Left lobe of liver (tissue), 2 donors: ENCODE results near the gene TBX10. TPM values are rescaled to one million over a fixed set of nuclear protein-coding genes. Genes with fewer than 3 reads are reported as not detected.
A peak's percentile ranks its signal among the peaks of the same experiment; 100 is the strongest.
"Not testable (repeated sequence)": the region's sequence is repeated elsewhere in the genome, so short reads cannot be mapped to it uniquely, and the experiment has no call there.

Experiments used
- ATAC-seq: fragments of 200-7000 bp; cut with Tn5 transposase; one replicate; pipeline ENCODE4 v1.9.1; 2020; ENCODE audit warnings: mild to moderate bottlenecking, moderate library complexity
- DNase-seq: peaks from one replicate; pipeline ENCODE4 v3.0.0-alpha.2; 2020; ENCODE audit warnings: low spot score
- total RNA-seq: library from RNA; stranded (reverse); gene quantifications from one replicate; pipeline ENCODE4 v1.2.1, GENCODE V29; 2021
- donor health status: DM: no; HTN: no; CAD: no; lungs with moderate emphysema.
- donor health status: DM: no; HTN: yes; CAD: no.

TBX10 gene
- total RNA-seq, 1 donor from 2014 or later: 0.15 TPM

GRCh38 chr11:67604815-67605214 is 34.7 kb downstream of the TBX10 start:
- ATAC-seq: no peak
- no peak for DNase-seq

- ATAC-seq, DNase-seq: not testable (repeated sequence)
Measured at GRCh38 chr11:67604119-67604518, 35.4 kb downstream of the TBX10 start.

GRCh38 chr11:67601098-67601497 is 38.5 kb downstream of the TBX10 start:
- DNase-seq (no peak), ATAC-seq (no peak)

GRCh38 chr11:67600324-67601029 is 39.1 kb downstream of the TBX10 start:
- DNase-seq: no peak
- ATAC-seq: no peak

- ATAC-seq: no peak
- no peak for DNase-seq
Measured at GRCh38 chr11:67599149-67599548, 40.4 kb downstream of the TBX10 start.

- ATAC-seq, DNase-seq: not testable (repeated sequence)
Measured at GRCh38 chr11:67597963-67598362, 41.6 kb downstream of the TBX10 start.

- ATAC-seq: not testable (repeated sequence)
Measured at GRCh38 chr11:67597458-67597857, 42.1 kb downstream of the TBX10 start.

GRCh38 chr11:67596753-67597300 is 42.7 kb downstream of the TBX10 start:
- no peak for DNase-seq
- no peak for ATAC-seq

More at GRCh38 chr11:67597458-67597857, 42.1 kb downstream of the TBX10 start:
- DNase-seq: not testable (repeated sequence)

- no peak for ATAC-seq
- DNase-seq: no peak
Measured at GRCh38 chr11:67594480-67594879, 45.1 kb downstream of the TBX10 start.

GRCh38 chr11:67593565-67593905 is 46.0 kb downstream of the TBX10 start:
- DNase-seq: no peak
- ATAC-seq: no peak

- ATAC-seq (no peak), DNase-seq (no peak)
Measured at GRCh38 chr11:67592880-67593564, 46.5 kb downstream of the TBX10 start.

- DNase-seq, ATAC-seq: not testable (repeated sequence)
Measured at GRCh38 chr11:67588899-67589415, 50.6 kb downstream of the TBX10 start.

- no peak for DNase-seq
- ATAC-seq: no peak
Measured at GRCh38 chr11:67588136-67588503, 51.4 kb downstream of the TBX10 start.

GRCh38 chr11:67586568-67587250 is 52.9 kb downstream of the TBX10 start:
- no peak for DNase-seq
- no peak for ATAC-seq

- DNase-seq (no peak), ATAC-seq (no peak)
Measured at GRCh38 chr11:67585911-67586310, 53.7 kb downstream of the TBX10 start.

- ATAC-seq: no peak
- no peak for DNase-seq
Measured at GRCh38 chr11:67584881-67585873, 54.4 kb downstream of the TBX10 start.

- DNase-seq (no peak), ATAC-seq (peak; percentile 39)
Measured at GRCh38 chr11:67584205-67584880, 55.2 kb downstream of the TBX10 start.

GRCh38 chr11:67583247-67584204 is 56.0 kb downstream of the TBX10 start, which contains the start of gene GSTP1:
GSTP1 (plus strand) TSS chr11:67583812; CDS start chr11:67583844, 32 bp downstream.
- ATAC-seq (peak; percentile 74), DNase-seq (peak; percentile 71)
